HG03558 (cell line): ENCODE data around the gene OR6C2.
"Not testable (repeated sequence)": the region's sequence is repeated elsewhere in the genome, so short reads cannot be mapped to it uniquely, and the experiment has no call there.

Source experiments
- ATAC-seq: cut with Tn5 transposase; IDR thresholded peaks from one replicate; pipeline ENCODE4 v1.9.1; 2021; ENCODE audit warnings: moderate number of reproducible peaks; ENCODE audit not compliant: unreplicated experiment; ENCODE audit errors: extremely low read depth

Gene OR6C2

GRCh38 chr12:55470088-55470829 is 26.4 kb downstream of the OR6C2 start, which contains the start of gene OR6C70:
Gene OR6C70, minus strand, starts transcription at chr12:55470138. Its CDS starts 0 bp downstream, at chr12:55470138.
- ATAC-seq = no peak

GRCh38 chr12:55472264-55472663 is 28.4 kb downstream of the OR6C2 start:
- no peak for ATAC-seq

- ATAC-seq = not testable (repeated sequence)
Measured at GRCh38 chr12:55479136-55479535, 35.3 kb downstream of the OR6C2 start.

- not testable (repeated sequence) for ATAC-seq
Measured at GRCh38 chr12:55484284-55484683, 40.4 kb downstream of the OR6C2 start.

- ATAC-seq = no peak
Measured at GRCh38 chr12:55492078-55492477, 48.2 kb downstream of the OR6C2 start, which contains the start of gene OR6C68. Gene OR6C68, plus strand, starts transcription at chr12:55492378. Its CDS starts 0 bp downstream, at chr12:55492378.

GRCh38 chr12:55495490-55495889 is 51.6 kb downstream of the OR6C2 start:
- no peak for ATAC-seq

GRCh38 chr12:55499231-55499630 is 55.4 kb downstream of the OR6C2 start:
- no peak for ATAC-seq

GRCh38 chr12:55499810-55500252 is 56.0 kb downstream of the OR6C2 start:
- no peak for ATAC-seq

- ATAC-seq = no peak
Measured at GRCh38 chr12:55501601-55502000, 57.7 kb downstream of the OR6C2 start.
